Measurements from ENCODE around the gene PUS1.
"Not testable (repeated sequence)": the region's sequence is repeated elsewhere in the genome, so short reads cannot be mapped to it uniquely, and the experiment has no call there.

The PUS1 gene

GRCh38 chr12:131965073-131965472 lies 36.0 kb downstream of the PUS1 start:
- DNase-seq: no peak

GRCh38 chr12:131971226-131971625 lies 42.1 kb downstream of the PUS1 start:
- DNase-seq: no peak

GRCh38 chr12:131975228-131975627 lies 46.2 kb downstream of the PUS1 start:
- DNase-seq: no peak

GRCh38 chr12:131979606-131980005 lies 50.5 kb downstream of the PUS1 start:
- no peak for DNase-seq

GRCh38 chr12:131980263-131980662 lies 51.2 kb downstream of the PUS1 start:
- DNase-seq: no peak

- DNase-seq: no peak
Measured at GRCh38 chr12:131981388-131981787, 52.3 kb downstream of the PUS1 start.

GRCh38 chr12:131982041-131982440 lies 53.0 kb downstream of the PUS1 start:
- no peak for DNase-seq

- DNase-seq: no peak
Measured at GRCh38 chr12:131983026-131983425, 54.0 kb downstream of the PUS1 start.

- no peak for DNase-seq
Measured at GRCh38 chr12:131983554-131983953, 54.5 kb downstream of the PUS1 start.

GRCh38 chr12:131984334-131984733 lies 55.3 kb downstream of the PUS1 start:
- DNase-seq: no peak

- not testable (repeated sequence) for DNase-seq
Measured at GRCh38 chr12:131985510-131985875, 56.4 kb downstream of the PUS1 start.

GRCh38 chr12:131986361-131986760 lies 57.3 kb downstream of the PUS1 start:
- no peak for DNase-seq

- no peak for DNase-seq
Measured at GRCh38 chr12:131986910-131987309, 57.8 kb downstream of the PUS1 start.

- no peak for DNase-seq
Measured at GRCh38 chr12:131987552-131987951, 58.5 kb downstream of the PUS1 start.

- no peak for DNase-seq
Measured at GRCh38 chr12:131988054-131988796, 59.1 kb downstream of the PUS1 start.

- DNase-seq: no peak
Measured at GRCh38 chr12:131989021-131989420, 59.9 kb downstream of the PUS1 start.

GRCh38 chr12:131990066-131990979 lies 61.2 kb downstream of the PUS1 start:
- no peak for DNase-seq

- DNase-seq: no peak
Measured at GRCh38 chr12:131990980-131991305, 61.9 kb downstream of the PUS1 start.

GRCh38 chr12:131991816-131992430 lies 62.8 kb downstream of the PUS1 start:
- no peak for DNase-seq

GRCh38 chr12:131994589-131994988 lies 65.5 kb downstream of the PUS1 start:
- DNase-seq: no peak
